GM12892 (cell line): Measurements from ENCODE around the gene OR2AT4.

Source experiments
- DNase-seq: peaks from one replicate; pipeline ENCODE4 v3.0.0; 2011; ENCODE audit not compliant: insufficient read length
- FAIRE-seq: peaks from 2 replicates; lab custom pipeline; 2011; peaks lifted over from hg19 to GRCh38; lab: Jason Lieb, UNC
- POLR2A ChIP-seq: IDR thresholded peaks from 2 replicates; pipeline ENCODE4 v1.6.1; 2011; ENCODE audit warnings: low read depth, low read length, control low read depth
- POLR2AphosphoS5 ChIP-seq: IDR thresholded peaks from 2 replicates; pipeline ENCODE4 v1.6.1; 2011; ENCODE audit warnings: low read depth, low read length, control low read depth
- TAF1 ChIP-seq: IDR thresholded peaks from 2 replicates; pipeline ENCODE4 v1.6.1; 2011; ENCODE audit warnings: low read depth, mild to moderate bottlenecking, control low read depth, low read length, borderline replicate concordance

The OR2AT4 gene

DNA sequence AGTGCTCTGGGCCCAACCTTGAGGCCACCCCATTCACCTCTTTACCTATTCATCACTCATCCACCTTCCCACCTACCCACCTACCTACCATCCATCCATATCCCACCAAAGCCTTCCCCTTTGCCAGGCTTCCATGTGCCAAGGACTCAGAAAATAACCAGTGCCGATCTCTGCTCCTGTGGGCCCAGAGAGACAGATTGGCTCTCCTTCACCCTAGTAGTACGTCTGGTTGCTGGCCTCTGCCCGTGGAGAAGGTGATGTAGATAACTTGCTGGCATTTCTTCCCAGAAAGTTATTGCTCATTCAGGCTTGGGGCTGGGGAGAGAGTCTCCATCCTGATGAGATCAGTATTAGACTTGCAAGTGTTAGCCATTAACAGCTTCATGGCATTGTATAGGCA is 62.8 kb downstream of the OR2AT4 start:
- FAIRE-seq (no peak), DNase-seq (no peak)
- TF ChIP-seq POLR2A = no peak
- TF ChIP-seq POLR2AphosphoS5 = no peak
- no peak for TF ChIP-seq TAF1

DNA sequence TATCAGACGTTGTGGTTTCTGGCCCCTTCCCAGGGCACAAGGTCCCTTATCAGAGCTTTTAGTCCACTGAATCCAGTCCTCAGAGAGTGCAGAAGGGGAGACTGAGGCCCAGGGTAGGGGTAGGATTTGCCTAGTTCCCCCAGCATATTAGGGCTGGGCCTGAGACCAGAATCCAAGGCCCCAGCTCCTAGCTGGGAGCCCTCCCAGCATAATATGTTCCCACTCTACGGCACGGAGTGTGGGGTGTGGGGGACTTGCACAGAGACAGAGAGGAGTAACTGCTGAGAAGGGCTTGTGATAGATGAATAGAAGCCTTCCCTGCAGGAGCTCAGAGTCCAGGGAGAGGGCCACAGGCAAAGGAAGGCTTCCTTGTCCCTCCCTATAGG is 64.1 kb downstream of the OR2AT4 start:
- no peak for DNase-seq
- TF ChIP-seq TAF1 = no peak
- no peak for TF ChIP-seq POLR2AphosphoS5
- TF ChIP-seq POLR2A = no peak
- FAIRE-seq = no peak

DNA sequence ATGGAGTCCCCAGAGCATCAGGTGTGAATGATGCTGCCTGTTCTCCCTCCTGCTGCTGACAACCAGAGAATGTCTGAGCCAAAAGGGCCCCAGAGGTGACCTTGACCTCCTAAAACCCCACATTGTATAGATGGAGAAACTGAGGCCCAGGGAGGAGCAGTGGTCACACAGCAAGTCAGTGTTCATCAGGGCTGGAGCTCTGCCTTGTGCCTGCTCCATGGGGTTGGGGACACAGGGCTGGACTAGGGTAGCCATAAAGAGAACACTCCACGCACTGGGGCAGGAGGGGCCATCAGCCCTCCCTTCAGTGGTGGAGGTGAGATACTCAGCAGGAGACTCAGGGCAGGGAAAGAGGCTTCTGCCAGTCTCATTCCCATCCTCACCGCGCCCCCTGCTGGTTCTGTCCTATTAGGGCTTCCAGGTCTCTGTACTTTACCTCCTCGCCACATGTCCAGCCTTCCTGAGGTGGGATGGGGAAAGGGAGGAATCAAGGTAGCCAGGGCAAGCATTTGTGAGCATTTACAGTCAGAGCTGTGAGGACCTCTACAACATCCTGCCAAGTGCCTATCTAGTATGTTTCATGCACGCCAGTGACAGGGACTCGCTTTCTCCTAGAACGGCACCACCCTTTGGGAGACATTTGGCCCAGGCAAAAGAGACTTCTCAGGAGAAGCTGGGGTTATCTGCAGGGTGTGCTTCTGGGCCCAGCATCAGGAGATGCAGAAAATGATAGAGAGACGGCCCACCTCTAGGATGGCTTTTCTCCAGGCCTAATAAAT is 64.7 kb downstream of the OR2AT4 start:
- TF ChIP-seq POLR2A = no peak
- TF ChIP-seq POLR2AphosphoS5 = no peak
- TF ChIP-seq TAF1 = no peak
- DNase-seq (peak; percentile 43), FAIRE-seq (peak; percentile 87)
